GM19467 (cell line): ENCODE measurements around the gene PWP2.
"Not testable (repeated sequence)": the region's sequence is repeated elsewhere in the genome, so short reads cannot be mapped to it uniquely, and the experiment has no call there.

Experiments
- ATAC-seq: cut with Tn5 transposase; IDR thresholded peaks from one replicate; pipeline ENCODE4 v1.9.1; 2021; ENCODE audit warnings: mild to moderate bottlenecking, moderate library complexity; ENCODE audit not compliant: unreplicated experiment

PWP2 gene

DNA sequence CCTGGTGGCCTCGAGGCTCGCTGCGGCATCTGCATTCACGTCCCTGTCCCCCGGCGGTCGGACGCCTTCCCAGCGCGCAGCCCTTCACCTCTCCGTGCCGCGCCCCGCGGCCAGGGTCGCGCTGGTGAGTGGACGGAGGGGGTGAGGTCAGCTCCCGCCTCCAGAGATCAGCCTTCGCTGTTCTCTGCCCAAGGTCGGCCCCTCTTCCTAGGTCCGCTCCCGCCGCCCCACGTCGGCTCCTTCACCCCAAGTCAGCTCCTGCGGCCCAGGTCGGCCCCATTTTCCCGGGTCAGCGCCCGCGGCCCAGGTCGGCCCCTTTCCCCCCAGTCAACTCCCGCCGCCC is 26.5 kb downstream of the PWP2 start:
- ATAC-seq: not testable (repeated sequence)

DNA sequence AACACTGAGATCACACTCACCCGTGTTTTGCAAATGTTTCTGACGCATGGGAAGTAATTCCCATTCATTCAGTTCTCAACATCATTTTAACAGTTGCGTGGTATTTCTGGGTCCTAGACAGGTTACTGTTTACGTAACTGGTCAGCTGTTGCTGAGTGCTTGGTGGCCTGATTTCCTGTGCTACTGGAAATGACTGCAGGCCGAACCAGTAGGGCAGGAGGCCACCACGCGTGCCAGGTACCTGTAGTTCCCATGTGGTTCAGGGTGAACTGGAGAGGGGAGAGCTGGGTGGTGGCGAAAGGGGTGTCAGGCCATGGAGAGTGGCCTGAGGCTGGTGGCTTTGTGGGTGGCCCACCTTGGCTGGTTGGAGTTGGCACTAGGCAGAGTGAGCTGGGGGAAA is 27.5 kb downstream of the PWP2 start:
- not testable (repeated sequence) for ATAC-seq

DNA sequence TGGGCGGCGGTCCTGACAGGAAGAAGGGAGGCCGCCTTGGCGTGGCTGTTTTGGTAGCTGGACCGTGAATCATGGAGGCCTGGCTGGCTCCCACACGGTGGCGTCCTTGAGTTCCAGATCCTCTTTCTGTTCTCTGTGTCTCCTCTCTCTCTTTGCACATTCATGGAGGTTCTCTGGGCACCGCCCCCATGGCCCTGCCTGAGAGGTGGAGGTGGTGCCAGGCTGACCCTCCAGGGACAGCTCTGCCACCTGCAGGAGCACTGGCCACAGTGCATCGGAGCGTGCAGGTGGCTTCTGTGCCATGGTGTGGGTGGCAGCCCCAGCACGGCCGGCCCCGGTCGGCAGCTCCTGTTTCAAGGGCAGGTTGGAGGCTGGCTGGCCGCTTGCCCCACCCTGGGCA is 30.8 kb downstream of the PWP2 start:
- ATAC-seq: not testable (repeated sequence)

DNA sequence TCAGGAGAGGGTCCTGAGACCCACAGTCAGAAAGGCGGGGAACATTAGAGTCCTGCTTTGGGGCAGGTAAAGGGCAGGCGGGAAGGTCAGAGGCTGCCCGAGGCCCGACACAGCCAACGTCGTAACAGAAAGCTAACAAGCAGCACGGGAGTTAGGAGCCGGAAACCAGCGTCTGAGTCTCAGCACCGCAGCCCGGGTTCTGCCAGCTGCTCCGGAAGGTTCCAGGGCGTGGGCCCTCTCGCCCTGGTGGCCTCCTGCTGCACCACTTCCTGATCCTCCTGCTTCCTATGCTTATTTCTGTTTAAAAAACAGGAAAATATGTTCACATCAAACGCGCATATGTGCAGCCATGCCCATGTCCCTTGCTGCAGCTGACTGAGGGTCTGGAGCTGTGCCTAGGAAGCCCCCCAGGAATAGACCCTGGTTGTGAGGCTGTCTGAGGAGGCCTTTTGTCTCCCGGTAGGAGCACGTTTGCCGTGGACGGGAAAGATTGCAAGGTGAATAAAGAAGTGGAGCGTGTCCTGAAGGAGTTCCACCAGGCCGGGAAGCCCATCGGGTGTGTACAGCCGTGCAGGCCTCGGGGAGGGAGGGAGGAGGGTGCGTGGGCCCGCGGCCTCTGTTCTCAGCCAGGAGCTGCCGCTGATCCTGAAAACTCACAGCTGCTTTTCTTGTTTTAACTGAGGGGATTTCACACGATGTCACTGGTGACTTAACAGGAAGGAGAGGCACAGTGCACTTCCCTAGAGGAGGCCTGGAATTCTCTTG is 32.8 kb downstream of the PWP2 start:
- ATAC-seq: not testable (repeated sequence)

DNA sequence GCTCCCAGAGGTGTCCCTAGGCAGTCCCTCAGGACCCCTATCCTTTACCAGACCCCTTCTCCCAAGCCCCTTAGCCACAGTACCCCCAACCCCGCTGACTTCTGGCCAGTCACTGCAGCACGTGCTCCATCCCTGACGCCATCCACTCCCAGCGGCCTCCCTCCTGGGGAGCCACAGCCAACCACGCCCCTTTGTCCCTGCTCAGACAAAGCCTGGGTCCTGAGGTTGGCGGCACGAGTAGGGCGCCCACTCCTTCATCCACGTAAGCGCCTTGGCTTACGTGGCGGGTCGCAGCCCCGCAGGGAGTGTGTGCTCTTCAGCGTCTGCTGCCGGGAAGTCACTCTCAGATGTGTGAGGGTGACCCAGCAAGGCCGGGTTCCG is 33.3 kb downstream of the PWP2 start:
- ATAC-seq: not testable (repeated sequence)

DNA sequence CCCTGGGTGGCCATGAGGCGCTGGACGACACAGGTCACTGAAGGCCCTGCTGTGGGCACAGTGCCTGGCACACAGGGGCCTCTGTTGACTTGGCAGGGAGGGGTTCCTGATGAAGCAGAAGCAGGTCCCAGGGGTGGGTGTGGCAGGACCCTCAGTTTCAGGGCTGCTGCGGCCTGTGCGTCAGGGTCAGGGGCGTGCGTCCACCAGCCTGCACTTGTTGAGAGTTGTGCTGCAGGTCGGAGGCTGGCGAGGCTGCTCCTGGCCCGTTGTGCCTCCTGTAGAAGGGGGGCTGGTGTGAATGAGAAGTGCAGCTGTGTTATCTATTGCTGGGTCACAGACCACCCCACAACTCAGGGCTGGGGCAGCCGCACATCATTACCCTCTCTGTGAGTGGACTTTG is 35.3 kb downstream of the PWP2 start:
- ATAC-seq: not testable (repeated sequence)

DNA sequence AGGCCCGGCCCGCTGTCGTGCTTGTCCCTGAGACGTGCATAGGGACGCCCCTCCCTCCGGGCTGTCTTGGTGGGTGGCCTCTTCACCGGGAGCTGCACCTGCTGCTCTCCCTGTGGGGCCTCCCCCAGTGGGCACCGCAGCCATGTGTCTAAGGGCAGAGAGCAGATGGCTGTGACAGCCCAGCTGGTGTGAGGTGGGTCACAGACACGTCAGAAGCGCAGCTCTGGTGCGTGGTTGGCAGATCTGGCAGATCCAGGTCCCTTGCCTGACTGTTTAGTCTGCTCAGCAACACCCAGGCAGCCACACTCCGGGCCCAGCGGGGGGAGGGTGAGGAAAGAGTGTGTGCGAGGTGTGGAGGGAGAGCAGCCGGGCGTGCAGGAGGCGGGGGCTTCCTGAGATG is 36.2 kb downstream of the PWP2 start:
- not testable (repeated sequence) for ATAC-seq

DNA sequence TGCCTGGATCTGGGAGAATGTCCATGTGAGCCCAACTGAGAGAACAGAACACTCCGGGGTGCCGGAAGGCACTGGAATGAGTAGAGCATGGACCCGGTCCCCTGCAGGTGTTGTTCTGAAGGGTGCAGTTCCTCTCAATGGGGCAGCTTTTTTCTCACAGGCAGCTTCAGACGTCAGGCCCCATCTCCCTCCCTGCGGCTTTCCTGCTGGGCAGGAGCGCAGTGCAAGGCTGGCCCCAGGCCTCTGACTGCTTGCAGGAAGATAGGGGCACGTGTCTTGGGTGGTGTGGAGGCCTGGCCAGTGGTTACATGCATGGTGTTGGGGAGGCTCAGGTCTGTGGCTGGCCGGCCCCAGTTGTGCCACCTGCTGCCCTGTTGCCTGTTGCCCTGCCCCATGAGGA is 36.8 kb downstream of the PWP2 start:
- not testable (repeated sequence) for ATAC-seq

DNA sequence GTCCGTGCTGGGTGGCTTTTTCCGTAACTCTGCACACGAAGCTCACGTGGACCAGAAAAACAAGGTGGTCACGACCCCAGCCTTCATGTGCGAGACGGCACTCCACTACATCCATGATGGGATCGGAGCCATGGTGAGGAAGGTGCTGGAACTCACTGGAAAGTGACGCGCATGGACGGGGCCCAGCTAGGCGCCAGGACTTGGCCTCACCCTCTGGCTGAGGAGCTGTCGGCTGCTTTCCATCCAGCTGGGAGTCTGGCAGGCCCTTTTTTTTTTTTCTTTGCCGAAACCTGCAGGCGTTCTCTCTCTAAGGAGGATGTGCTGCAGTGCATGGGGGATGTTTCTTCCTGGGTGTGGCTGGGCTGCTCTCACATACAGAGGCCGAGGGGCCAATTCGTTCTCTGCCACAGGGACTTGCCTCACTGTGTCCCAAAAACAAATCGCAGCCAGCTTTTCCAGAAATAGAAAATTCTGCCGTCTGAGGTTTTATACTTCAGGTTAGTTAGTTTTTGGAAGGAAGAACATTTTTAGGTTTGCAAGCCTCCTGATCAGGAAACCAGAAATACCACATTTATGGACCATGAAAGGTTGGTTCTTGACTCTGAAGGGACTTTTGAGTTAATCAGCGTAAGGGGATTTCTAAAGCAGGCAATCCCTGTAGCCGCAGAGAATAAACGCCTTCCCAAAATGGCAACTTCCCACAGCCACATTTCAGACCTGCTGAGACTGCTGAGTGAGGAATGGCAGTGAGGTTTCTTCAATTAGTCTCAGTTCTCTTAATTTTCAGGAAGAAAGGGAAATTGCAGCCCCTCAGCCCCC is 37.8 kb downstream of the PWP2 start:
- not testable (repeated sequence) for ATAC-seq

DNA sequence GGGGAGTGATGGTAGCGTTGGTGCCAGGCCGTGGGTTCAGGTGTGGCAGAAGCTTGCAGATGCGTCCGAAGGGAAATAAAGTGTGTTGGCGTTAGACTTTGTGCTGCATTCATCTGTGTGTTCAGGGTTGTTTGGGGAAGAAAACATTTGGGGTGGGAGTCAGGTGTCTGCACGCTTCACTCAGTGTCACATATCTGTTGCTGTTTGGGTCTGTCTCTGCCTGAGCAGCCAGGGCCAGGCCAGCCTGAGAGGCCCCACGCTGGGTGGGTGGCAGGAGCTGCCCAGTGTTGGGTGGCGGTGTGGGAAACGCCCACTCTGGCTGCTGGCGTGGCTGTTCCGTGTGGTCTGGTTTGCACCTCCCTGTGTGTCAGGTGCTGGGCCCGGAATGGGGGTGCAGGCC is 38.4 kb downstream of the PWP2 start:
- not testable (repeated sequence) for ATAC-seq

DNA sequence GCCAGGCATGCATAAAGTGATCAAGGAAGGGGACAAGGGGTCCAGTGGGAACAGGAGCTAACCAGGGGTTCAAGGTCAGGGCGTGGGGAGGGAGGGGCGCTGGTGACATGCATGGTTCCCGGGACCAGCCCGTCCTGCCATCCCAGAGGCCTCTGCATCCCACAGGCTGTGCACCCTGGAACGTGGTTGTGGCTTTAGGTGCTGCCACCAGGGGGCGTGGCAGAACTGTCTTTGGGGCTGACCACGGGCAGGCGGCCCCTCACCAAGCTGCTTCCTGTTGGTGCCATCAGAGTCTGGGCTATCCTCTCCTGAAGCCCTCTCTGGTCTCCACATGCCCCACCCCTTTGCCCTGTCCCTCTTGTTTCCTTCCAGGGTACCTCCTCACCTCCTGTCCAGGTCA is 39.9 kb downstream of the PWP2 start:
- ATAC-seq: not testable (repeated sequence)

DNA sequence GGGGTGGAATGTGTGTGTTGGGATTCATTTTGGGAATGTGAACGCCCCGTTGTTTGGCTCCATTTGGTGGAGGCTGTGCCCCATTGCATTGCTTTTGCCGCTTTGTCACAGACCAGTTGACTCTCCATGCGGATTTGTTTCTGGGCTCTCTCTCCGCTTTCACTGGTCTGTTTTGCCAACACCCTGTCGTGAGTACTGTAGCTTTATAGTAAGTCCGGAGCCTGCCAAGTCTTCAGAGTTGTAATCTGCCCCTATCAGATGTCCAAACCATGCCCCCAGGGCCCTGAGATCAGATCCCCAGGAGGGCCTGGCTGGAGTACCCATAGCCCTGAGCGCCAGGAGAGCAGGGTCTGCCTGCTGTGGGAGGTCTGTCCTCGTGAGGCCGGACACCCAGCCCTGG is 43.1 kb downstream of the PWP2 start:
- not testable (repeated sequence) for ATAC-seq

DNA sequence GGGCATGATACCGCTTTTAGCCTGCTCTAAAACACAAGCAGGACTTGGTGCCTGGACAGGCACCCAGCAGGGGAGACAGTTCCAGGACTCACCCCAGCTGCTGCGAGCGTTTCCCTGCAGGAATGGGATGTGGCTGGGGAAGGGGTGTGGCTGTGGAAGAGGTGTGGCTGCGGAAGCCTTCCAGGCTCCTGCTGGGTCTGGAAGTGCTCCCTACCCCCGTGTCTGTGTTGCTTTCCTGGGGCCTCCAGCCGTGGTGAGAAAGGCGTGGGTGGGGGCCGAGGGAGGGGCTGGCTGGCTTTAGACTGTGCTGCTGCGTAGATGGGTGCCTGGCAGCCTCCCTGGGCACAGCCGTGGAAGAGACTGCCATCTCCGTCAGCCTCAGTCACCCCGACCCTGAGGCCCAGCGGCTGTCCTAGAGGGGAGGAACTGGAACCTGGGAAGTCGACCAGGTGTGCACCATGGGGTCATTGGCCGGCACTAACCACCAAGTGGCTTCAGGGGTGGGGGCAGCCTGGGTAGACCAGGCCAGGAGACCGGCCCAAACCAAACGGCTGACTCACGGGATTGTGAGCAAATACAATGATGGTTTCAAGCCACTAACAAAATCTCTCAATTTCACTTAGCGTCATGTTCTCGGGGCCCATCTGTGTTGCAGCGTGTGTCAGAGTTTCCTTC is 46.2 kb downstream of the PWP2 start:
- ATAC-seq: not testable (repeated sequence)

DNA sequence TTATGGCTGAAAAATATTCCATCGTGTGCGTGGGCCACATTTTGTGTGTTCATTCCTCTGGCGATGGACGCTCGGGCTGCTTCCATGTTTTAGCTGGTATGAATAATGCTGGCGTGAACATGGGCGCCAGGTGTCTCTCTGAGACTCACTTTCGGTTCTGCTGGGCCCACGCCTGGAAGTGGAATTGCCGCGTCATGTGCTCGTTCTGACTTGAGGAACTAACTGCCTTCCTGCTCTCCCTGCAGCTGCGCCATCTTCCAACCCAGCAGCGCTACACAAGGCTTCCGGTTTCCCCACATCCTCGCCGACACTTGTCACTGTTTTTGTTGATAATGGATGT is 46.7 kb downstream of the PWP2 start:
- not testable (repeated sequence) for ATAC-seq

DNA sequence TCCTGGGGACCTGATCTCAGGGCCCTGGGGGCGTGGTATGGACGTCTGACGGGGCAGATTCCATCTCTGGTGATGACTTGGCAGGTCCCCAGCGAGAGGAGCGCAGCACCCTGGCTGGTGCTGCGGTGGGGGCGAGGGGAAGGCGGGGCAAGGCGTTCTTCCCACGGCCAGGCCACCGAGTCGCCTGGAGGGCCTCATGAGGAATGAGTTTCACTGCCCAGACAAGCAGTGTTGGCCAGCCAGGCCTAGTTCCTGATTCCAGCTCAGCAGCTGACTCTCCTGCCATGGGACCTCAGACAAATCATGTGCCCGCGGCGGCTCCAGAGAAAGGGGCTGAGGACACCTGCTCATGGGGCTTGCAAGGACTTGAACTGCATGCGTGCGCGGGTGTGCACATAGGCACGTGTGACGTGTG is 47.6 kb downstream of the PWP2 start:
- ATAC-seq: peak; percentile 42

DNA sequence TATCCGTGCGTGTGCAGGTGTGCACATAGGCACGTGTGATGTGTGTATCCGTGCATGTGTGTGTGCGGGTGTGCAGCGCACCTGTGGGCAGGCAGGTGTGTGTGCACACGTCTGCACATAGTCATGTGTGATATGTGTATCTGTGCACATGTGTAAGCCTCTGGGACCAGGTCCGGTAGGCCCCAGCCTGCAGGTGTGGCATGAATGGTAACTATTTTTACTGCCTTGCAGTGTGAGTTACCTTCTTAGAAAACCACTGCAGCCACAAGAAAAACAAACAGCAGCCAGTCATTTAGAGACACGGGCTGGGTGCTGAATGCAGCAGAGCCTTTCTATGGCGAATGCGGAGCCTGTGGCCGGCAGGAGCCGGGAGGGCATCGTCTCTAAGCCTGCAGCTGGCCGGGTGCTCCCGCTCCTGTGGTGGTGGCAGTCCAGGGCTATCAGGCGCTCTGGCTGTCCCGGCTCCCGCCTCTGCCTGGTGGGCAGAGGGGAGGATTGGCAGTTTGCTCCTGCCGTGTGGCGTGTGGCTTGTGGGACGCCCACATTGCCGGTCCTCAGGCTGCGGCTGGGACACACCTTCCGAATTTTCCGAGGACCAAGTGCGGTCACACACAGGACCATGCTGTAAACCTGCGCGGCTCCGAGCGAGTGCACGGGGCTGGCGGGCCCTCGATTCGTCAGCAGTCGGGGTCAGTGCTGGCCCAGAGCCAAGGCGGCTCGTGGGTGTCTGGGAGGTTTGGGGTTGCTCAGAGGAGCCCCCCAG is 48.2 kb downstream of the PWP2 start:
- peak; percentile 39 for ATAC-seq

DNA sequence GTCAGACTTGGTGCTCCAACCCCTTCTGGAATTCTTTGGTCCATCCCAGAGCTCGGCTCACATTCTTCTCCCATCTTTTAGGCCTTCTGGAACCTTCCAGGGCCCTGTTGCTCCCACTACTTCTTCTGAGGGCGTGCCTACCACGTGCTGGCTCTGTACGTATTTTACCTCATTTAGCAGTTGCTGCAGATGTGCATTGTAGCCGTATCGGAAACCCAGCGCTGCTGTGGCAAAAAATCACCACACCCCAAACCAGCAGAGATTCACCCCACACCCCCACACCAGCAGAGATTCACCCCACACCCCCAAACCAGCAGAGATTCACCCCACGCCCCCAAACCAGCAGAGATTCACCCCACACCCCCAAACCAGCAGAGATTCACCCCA is 48.8 kb downstream of the PWP2 start:
- ATAC-seq: not testable (repeated sequence)

DNA sequence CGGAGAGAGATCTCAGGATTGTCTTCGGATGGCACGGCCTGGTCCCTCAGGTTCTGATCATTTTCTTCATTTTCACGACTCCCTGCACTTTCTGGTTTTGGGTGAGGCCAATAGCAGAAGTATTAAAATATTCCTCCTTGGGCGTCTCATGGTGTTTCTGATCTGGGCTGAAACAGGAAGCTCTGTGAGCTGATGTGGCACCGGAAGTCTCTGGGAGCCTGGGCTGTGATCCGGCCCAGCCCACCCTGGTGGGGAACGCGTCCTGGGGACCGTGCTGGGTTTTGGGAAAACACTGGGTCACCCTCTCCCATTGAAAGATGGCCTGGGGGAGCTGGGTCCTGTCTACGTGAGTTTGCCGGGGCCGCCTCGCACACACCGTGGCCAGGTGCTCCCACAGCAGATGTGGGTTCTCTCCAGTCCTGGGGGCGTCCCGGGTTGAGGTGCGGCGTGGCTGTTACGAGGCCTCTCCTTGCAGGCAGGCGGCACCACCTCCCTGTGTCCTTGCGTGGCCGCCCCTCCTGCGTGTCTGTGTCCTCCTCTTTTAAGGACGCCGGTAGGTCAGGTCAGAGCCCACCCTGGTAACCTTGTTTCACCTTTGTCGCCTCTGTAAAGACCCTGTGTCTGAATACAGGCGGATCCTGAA is 50.4 kb downstream of the PWP2 start:
- not testable (repeated sequence) for ATAC-seq

DNA sequence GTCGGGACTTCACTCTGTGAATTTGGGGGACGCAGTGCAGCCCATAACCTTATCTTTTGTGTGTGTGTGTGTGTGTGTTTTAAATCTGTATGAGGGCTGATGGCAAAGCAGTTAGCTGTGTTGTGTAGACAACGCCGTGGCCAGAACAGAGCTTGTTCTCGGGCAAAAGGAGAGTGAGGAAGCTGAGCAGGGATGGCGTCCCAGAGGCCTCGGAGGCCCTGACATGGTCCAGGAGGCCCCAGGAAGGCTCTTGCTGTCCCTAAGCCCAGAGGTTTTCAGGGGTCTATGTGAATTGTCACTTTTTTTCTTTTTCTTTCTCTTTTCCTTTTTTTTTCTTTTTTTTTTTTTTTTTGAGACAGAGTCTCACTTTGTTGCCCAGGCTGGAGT is 50.9 kb downstream of the PWP2 start:
- ATAC-seq: not testable (repeated sequence)
